Measurements from ENCODE around the gene SPAG7. TPM values are rescaled to one million over a fixed set of nuclear protein-coding genes. Genes with fewer than 3 reads are reported as not detected.

The SPAG7 gene
- total RNA-seq, 2 donors from 2014 or later: 83.9 to 122 TPM

DNA sequence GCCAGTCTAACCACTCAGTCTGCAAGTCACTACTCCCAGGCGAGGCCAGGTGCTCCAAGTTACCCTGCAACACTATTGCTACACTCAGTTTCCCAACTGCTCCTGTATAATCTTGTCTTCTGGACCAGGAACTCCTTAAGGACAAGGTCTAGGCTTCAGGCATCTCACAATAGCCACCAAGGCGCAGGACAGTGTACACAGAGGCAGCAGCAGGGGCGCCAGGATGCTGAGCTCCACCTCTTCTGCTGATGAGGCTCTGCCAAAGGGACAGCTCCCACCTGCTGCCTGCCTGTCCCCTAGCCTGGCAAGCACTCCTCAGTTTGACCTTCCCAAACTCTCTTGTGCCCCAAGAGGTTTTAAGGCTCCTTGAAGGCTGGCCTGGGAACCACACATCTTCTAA lies 31.2 kb downstream of the SPAG7 start:
- Histone ChIP-seq H3K9me3 (no peaks in the 10 kb centered on the region), H3K4me3 (no peak overlapping the region), H3K27me3 (no peaks in the 10 kb centered on the region), H3K27ac (no peak overlapping the region), H3K36me3 (peaks cover 20% of the 10 kb centered on the region), H3K4me1 (peaks cover 3 to 41% of the 10 kb centered on the region in 2 donors)
- DNase-seq (ENCODE audit: low spot score): no peak
- TF ChIP-seq, protein P1, sequence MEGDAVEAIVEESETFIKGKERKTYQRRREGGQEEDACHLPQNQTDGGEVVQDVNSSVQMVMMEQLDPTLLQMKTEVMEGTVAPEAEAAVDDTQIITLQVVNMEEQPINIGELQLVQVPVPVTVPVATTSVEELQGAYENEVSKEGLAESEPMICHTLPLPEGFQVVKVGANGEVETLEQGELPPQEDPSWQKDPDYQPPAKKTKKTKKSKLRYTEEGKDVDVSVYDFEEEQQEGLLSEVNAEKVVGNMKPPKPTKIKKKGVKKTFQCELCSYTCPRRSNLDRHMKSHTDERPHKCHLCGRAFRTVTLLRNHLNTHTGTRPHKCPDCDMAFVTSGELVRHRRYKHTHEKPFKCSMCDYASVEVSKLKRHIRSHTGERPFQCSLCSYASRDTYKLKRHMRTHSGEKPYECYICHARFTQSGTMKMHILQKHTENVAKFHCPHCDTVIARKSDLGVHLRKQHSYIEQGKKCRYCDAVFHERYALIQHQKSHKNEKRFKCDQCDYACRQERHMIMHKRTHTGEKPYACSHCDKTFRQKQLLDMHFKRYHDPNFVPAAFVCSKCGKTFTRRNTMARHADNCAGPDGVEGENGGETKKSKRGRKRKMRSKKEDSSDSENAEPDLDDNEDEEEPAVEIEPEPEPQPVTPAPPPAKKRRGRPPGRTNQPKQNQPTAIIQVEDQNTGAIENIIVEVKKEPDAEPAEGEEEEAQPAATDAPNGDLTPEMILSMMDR (IDR thresholded peaks at IDR 0.05): no peak

- TF ChIP-seq, protein P1 (IDR thresholded peaks at IDR 0.05): no peak
- Histone ChIP-seq H3K27ac (no peak overlapping the region), H3K27me3 (no peaks in the 10 kb centered on the region), H3K4me3 (no peak overlapping the region), H3K36me3 (peaks cover 20% of the 10 kb centered on the region), H3K9me3 (no peaks in the 10 kb centered on the region), H3K4me1 (peaks cover 3 to 33% of the 10 kb centered on the region in 2 donors)
- DNase-seq (ENCODE audit: low spot score): no peak
These were observed 32.0 kb downstream of the SPAG7 start for GRCh38 chr17:4935650-4936049.

- Histone ChIP-seq H3K27ac (peak overlapping the region in 1 of 2 donors; percentile 51), H3K4me3 (no peak overlapping the region)
- TF ChIP-seq, protein P1 (IDR thresholded peaks at IDR 0.05): peak in 1 of 2 donors; percentile 37
These were observed 33.2 kb downstream of the SPAG7 start for GRCh38 chr17:4934173-4934979.

GRCh38 chr17:4933646-4934045 lies 34.0 kb downstream of the SPAG7 start:
- Histone ChIP-seq H3K27ac (peak overlapping the region in 1 of 2 donors; percentile 51), H3K27me3 (no peaks in the 10 kb centered on the region), H3K4me1 (peaks cover 0 to 22% of the 10 kb centered on the region in 2 donors), H3K36me3 (peaks cover 20% of the 10 kb centered on the region), H3K4me3 (no peak overlapping the region), H3K9me3 (no peaks in the 10 kb centered on the region)
- no peak for DNase-seq (ENCODE audit: low spot score)
- TF ChIP-seq, protein P1 (IDR thresholded peaks at IDR 0.05): no peak

More at GRCh38 chr17:4934173-4934979, 33.2 kb downstream of the SPAG7 start:
- H3K9me3 ChIP-seq: no peaks in the 10 kb centered on the region
- DNase-seq (ENCODE audit: low spot score): no peak
- H3K4me1 ChIP-seq: peaks cover 2 to 30% of the 10 kb centered on the region in 2 donors
- H3K36me3 ChIP-seq: peaks cover 20% of the 10 kb centered on the region
- H3K27me3 ChIP-seq: no peaks in the 10 kb centered on the region

DNA sequence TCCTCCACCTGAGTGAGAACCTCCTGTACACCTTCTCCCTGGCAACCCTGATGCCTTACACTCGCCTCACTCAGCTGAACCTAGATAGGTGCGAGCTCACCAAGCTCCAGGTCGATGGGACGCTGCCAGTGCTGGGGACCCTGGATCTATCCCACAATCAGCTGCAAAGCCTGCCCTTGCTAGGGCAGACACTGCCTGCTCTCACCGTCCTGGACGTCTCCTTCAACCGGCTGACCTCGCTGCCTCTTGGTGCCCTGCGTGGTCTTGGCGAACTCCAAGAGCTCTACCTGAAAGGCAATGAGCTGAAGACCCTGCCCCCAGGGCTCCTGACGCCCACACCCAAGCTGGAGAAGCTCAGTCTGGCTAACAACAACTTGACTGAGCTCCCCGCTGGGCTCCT lies 34.9 kb downstream of the SPAG7 start:
- H3K36me3 ChIP-seq: peaks cover 12% of the 10 kb centered on the region
- TF ChIP-seq, protein P1 (IDR thresholded peaks at IDR 0.05): no peak
- H3K27ac ChIP-seq: no peak overlapping the region
- peaks cover 0 to 13% of the 10 kb centered on the region in 2 donors for H3K4me1 ChIP-seq
- H3K27me3 ChIP-seq: no peaks in the 10 kb centered on the region
- no peaks in the 10 kb centered on the region for H3K9me3 ChIP-seq
- no peak for DNase-seq (ENCODE audit: low spot score)
- no peak overlapping the region for H3K4me3 ChIP-seq
